H1 (cell line): ENCODE measurements around the gene OR4K15. TPM values are rescaled to one million over a fixed set of nuclear protein-coding genes. Genes with fewer than 3 reads are reported as not detected.

Experiments
- CTCF ChIA-PET: fragments of 300-600 bp; sonication (Branson Sonifier 250); formaldehyde crosslinking; loops from one replicate; lab custom pipeline; 2021; ENCODE audit not compliant: partially characterized antibody; lab: Charles Lee
- POLR2A ChIA-PET: fragments of 300-600 bp; sonication (Branson Sonifier 250); formaldehyde crosslinking; loops from one replicate; lab custom pipeline; 2021; ENCODE audit warnings: inconsistent platforms; ENCODE audit not compliant: partially characterized antibody; lab: Charles Lee
- DNase-seq, 2 experiments: peaks; one replicate each; pipeline versions ENCODE4 v3.0.0 to v3.0.0-alpha.2; 2010 to 2022; ENCODE audit warnings: low spot score in 2 of 2, low read depth in 1 of 2, mixed read lengths in 1 of 2
- FAIRE-seq: peaks from 2 replicates; lab custom pipeline; 2011; peaks lifted over from hg19 to GRCh38; lab: Jason Lieb, UNC
- H2AFZ ChIP-seq: 2 replicates; pipeline ENCODE4 v1.8.1; 2012; ENCODE audit warnings: low read length, inconsistent platforms
- H2AK5ac ChIP-seq: 2 replicates; pipeline ENCODE4 v1.6.1; 2013; ENCODE audit warnings: low read depth, low read length
- H2BK120ac ChIP-seq: replicated peaks from 2 replicates; pipeline ENCODE3; 2013; ENCODE audit warnings: low read depth, low read length, inconsistent platforms
- H2BK12ac ChIP-seq: 2 replicates; pipeline ENCODE4 v1.6.1; 2013; ENCODE audit warnings: low read depth, low read length
- H2BK15ac ChIP-seq: 2 replicates; pipeline ENCODE4 v1.6.1; 2013; ENCODE audit warnings: low read length
- H2BK20ac ChIP-seq: 2 replicates; pipeline ENCODE4 v1.6.1; 2013; ENCODE audit warnings: low read length
- H2BK5ac ChIP-seq: 2 replicates; pipeline ENCODE4 v1.6.1; 2013; ENCODE audit warnings: low read depth, low read length
- H3K14ac ChIP-seq: 2 replicates; pipeline ENCODE4 v1.6.1; 2013; ENCODE audit warnings: inconsistent platforms; ENCODE audit not compliant: insufficient read length
- H3K18ac ChIP-seq: 2 replicates; pipeline ENCODE4 v1.6.1; 2013; ENCODE audit warnings: low read length; ENCODE audit errors: extremely low read depth
- H3K23ac ChIP-seq: 2 replicates; pipeline ENCODE4 v1.6.1; 2013; ENCODE audit warnings: inconsistent platforms; ENCODE audit not compliant: insufficient read length
- H3K23me2 ChIP-seq: 2 replicates; pipeline ENCODE4 v1.6.1; 2013; ENCODE audit warnings: low read depth, low read length
- H3K27ac ChIP-seq: 2 replicates; pipeline ENCODE4 v1.6.1; 2011; ENCODE audit warnings: low read depth, low read length, inconsistent platforms
- H3K27me3 ChIP-seq, 4 experiments: replicated peaks in 1 of 4; 1 replicate in 1 of 4; 2 replicates in 3 of 4; pipeline versions ENCODE4 v1.6.1 to v1.8.1; 2011 to 2013; ENCODE audit warnings: low read length in 3 of 4, mild to moderate bottlenecking in 3 of 4, inconsistent platforms in 2 of 4, mixed read lengths in 2 of 4, moderate library complexity in 1 of 4; ENCODE audit not compliant: control insufficient read depth in 3 of 4, insufficient read depth in 3 of 4; ENCODE audit errors: extremely low read depth in 1 of 4
- H3K36me3 ChIP-seq, 4 experiments: 2 replicates each; pipeline versions ENCODE4 v1.6.1 to v1.8.1; 2011 to 2013; ENCODE audit warnings: mild to moderate bottlenecking in 4 of 4, low read length in 3 of 4, moderate library complexity in 2 of 4, control low read depth in 1 of 4, inconsistent platforms in 1 of 4; ENCODE audit not compliant: insufficient read depth in 4 of 4, control insufficient read depth in 2 of 4
- H3K4ac ChIP-seq: replicated peaks from 2 replicates; pipeline ENCODE3; 2013; ENCODE audit warnings: low read length, low read depth, mixed read lengths, inconsistent platforms; ENCODE audit not compliant: insufficient read length
- H3K4me1 ChIP-seq, 4 experiments: replicated peaks in 1 of 4; 1 replicate in 1 of 4; 2 replicates in 3 of 4; pipeline versions ENCODE4 v1.6.1 to v1.8.1; 2011 to 2013; ENCODE audit warnings: low read length in 3 of 4, inconsistent platforms in 2 of 4, mixed read lengths in 1 of 4; ENCODE audit not compliant: insufficient read depth in 4 of 4, control insufficient read depth in 3 of 4
- H3K4me2 ChIP-seq, 2 experiments: 2 replicates each; pipeline versions ENCODE4 v1.6.1 to v1.8.1; 2011 to 2013; ENCODE audit warnings: low read depth in 2 of 2, low read length in 2 of 2, control low read depth in 1 of 2, inconsistent platforms in 1 of 2, mild to moderate bottlenecking in 1 of 2; ENCODE audit not compliant: insufficient read depth in 1 of 2
- H3K4me3 ChIP-seq, 4 experiments: fragments of 200-600, 300-600 bp in 1 of 4; sonication (generic), shearing (Covaris generic), sonication (Bioruptor Twin) in 1 of 4; 2 replicates each; pipeline versions ENCODE4 v1.5.1 to v1.8.1; 2011 to 2016; ENCODE audit warnings: low read length in 4 of 4, low read depth in 3 of 4, control low read depth in 2 of 4, inconsistent platforms in 2 of 4, mild to moderate bottlenecking in 2 of 4, mixed read lengths in 1 of 4, moderate library complexity in 1 of 4; ENCODE audit not compliant: insufficient read depth in 2 of 4; ENCODE audit errors: extremely low read depth in 1 of 4
- H3K56ac ChIP-seq: replicated peaks from 2 replicates; pipeline ENCODE3; 2013; ENCODE audit warnings: low read depth, mild to moderate bottlenecking, mixed read lengths, low read length, inconsistent platforms; ENCODE audit not compliant: insufficient read length
- H3K79me1 ChIP-seq: 2 replicates; pipeline ENCODE4 v1.6.1; 2013; ENCODE audit warnings: low read depth, low read length, control low read depth
- H3K79me2 ChIP-seq, 2 experiments: 2 replicates each; pipeline versions ENCODE4 v1.6.1 to v1.8.1; 2012 to 2013; ENCODE audit warnings: low read length in 2 of 2, mild to moderate bottlenecking in 2 of 2, inconsistent platforms in 1 of 2; ENCODE audit not compliant: insufficient read depth in 2 of 2, control insufficient read depth in 1 of 2
- H3K9ac ChIP-seq, 4 experiments: replicated peaks in 1 of 4; 1 replicate in 1 of 4; 2 replicates in 3 of 4; pipeline versions ENCODE4 v1.6.1 to v1.8.1; 2011 to 2013; ENCODE audit warnings: low read depth in 3 of 4, low read length in 3 of 4, control low read depth in 2 of 4, mild to moderate bottlenecking in 2 of 4, moderate library complexity in 2 of 4, inconsistent platforms in 1 of 4; ENCODE audit errors: extremely low read depth in 1 of 4
- H3K9me3 ChIP-seq, 2 experiments: 2 replicates each; pipeline versions ENCODE4 v1.6.1 to v1.8.1; 2012 to 2013; ENCODE audit warnings: mild to moderate bottlenecking in 2 of 2, moderate library complexity in 2 of 2, control low read depth in 1 of 2, inconsistent platforms in 1 of 2, low read depth in 1 of 2, low read length in 1 of 2, mixed read lengths in 1 of 2; ENCODE audit not compliant: insufficient read depth in 2 of 2
- H4K20me1 ChIP-seq, 2 experiments: replicated peaks in 1 of 2; 2 replicates each; pipeline versions ENCODE3 to v1.8.1; 2011 to 2013; ENCODE audit warnings: inconsistent platforms in 2 of 2, low read length in 2 of 2, mild to moderate bottlenecking in 1 of 2; ENCODE audit not compliant: insufficient read depth in 2 of 2, control insufficient read depth in 1 of 2
- H4K5ac ChIP-seq: 2 replicates; pipeline ENCODE4 v1.6.1; 2013; ENCODE audit warnings: low read length, low read depth, mixed read lengths, inconsistent platforms; ENCODE audit not compliant: insufficient read length
- H4K8ac ChIP-seq: 2 replicates; pipeline ENCODE4 v1.8.0; 2013; ENCODE audit warnings: mild to moderate bottlenecking, moderate library complexity, low read length, inconsistent platforms; ENCODE audit not compliant: insufficient read depth; ENCODE audit errors: extremely low read depth
- H4K91ac ChIP-seq: replicated peaks from 2 replicates; pipeline ENCODE3; 2013; ENCODE audit warnings: low read length, mixed read lengths, inconsistent platforms; ENCODE audit not compliant: insufficient read length
- ASH2L ChIP-seq: fragments of 200-600, 300-600 bp; sonication (generic); IDR thresholded peaks from one replicate; pipeline ENCODE4 v1.7.1; 2017; ENCODE audit warnings: low read length
- HDAC2 ChIP-seq, 2 experiments: fragments of 300-600 bp in 1 of 2; sonication (generic) in 1 of 2; IDR thresholded peaks; 2 replicates each; pipeline ENCODE4 v1.6.1; 2011 to 2012; ENCODE audit warnings: low read depth in 2 of 2, low read length in 2 of 2, mild to moderate bottlenecking in 2 of 2, moderate library complexity in 2 of 2, borderline replicate concordance in 1 of 2, inconsistent platforms in 1 of 2
- KDM1A ChIP-seq: fragments of 200-600, 300-600 bp; sonication (generic); IDR thresholded peaks from 2 replicates; pipeline ENCODE4 v1.7.1; 2016; ENCODE audit warnings: mild to moderate bottlenecking, low read length, borderline replicate concordance
- KDM4A ChIP-seq: IDR thresholded peaks from one replicate; pipeline ENCODE4 v1.7.1; 2012; ENCODE audit warnings: low read depth, mild to moderate bottlenecking, moderate library complexity, low read length, inconsistent platforms; ENCODE audit not compliant: severe bottlenecking
- KDM5A ChIP-seq: fragments of 200-600 bp; IDR thresholded peaks from 2 replicates; pipeline ENCODE4 v1.7.1; 2012; ENCODE audit warnings: mild to moderate bottlenecking, low read length, inconsistent platforms, mixed read lengths
- NANOG ChIP-seq: IDR thresholded peaks from 2 replicates; pipeline ENCODE4 v1.6.1; 2011; ENCODE audit warnings: low read length, low read depth, mild to moderate bottlenecking, inconsistent platforms; ENCODE audit not compliant: insufficient read depth, poor library complexity, severe bottlenecking
- NRF1 ChIP-seq: IDR thresholded peaks from 2 replicates; pipeline ENCODE4 v1.6.1; 2011; ENCODE audit warnings: mild to moderate bottlenecking, low read depth, low read length, improper control_type of control experiment
- RNF2 ChIP-seq: fragments of 200-900, 300-1000 bp; sonication (generic); IDR thresholded peaks from 2 replicates; pipeline ENCODE4 v1.7.1; 2016; ENCODE audit warnings: borderline replicate concordance, low read depth, mild to moderate bottlenecking, antibody characterized with exemption, low read length; ENCODE audit not compliant: poor library complexity, severe bottlenecking; ENCODE audit errors: missing control alignments
- SP2 ChIP-seq: IDR thresholded peaks from 2 replicates; pipeline ENCODE4 v1.6.1; 2012; ENCODE audit warnings: mild to moderate bottlenecking, low read length, inconsistent platforms
- SP4 ChIP-seq: IDR thresholded peaks from 2 replicates; pipeline ENCODE4 v1.6.1; 2012; ENCODE audit warnings: low read length, inconsistent platforms
- SUZ12 ChIP-seq: fragments of 200-600 bp; sonication (generic); IDR thresholded peaks from 2 replicates; pipeline ENCODE4 v1.6.1; 2012; ENCODE audit warnings: mild to moderate bottlenecking, inconsistent platforms, low read length, moderate library complexity, mixed read lengths
- TBP ChIP-seq: IDR thresholded peaks from 2 replicates; pipeline ENCODE4 v1.6.1; 2011; ENCODE audit warnings: low read depth, low read length, improper control_type of control experiment
- WGBS, 2 experiments: shearing (Covaris generic) in 1 of 2; methylation state at CpG; one replicate each; pipeline versions ENCODE4 v1.1.6 to v1.1.7; 2013 to 2015; ENCODE audit warnings: low lambda C conversion rate in 2 of 2, mixed read lengths in 2 of 2, inconsistent platforms in 1 of 2, low coverage in 1 of 2, missing lambda C conversion rate in 1 of 2; ENCODE audit not compliant: insufficient replicate concordance in 2 of 2, insufficient coverage in 1 of 2, insufficient read length in 1 of 2; ENCODE audit errors: extremely low coverage in 1 of 2, missing lambda C conversion rate in 1 of 2; 5-methylcytosine and 5-hydroxymethylcytosine counted together
- polyA plus RNA-seq, 7 experiments: library from polyadenylated mRNA; depleted of rRNA in 3 of 7; stranded (reverse) in 5 of 7; unstranded in 2 of 7; fragments of >200 nt in 5 of 7; fragments of 200-250 nt in 2 of 7; gene quantifications; 1 replicate in 5 of 7; 2 replicates in 1 of 7; 4 replicates in 1 of 7; pipeline versions ENCODE4 v1.2.1 to v1.2.3, GENCODE V29; 2011 to 2013; ENCODE audit warnings: missing spikeins in 2 of 7, mixed read lengths in 2 of 7
- total RNA-seq: library from RNA; stranded (reverse); fragmentation: NEBNext Ultra II Directional; extraction: Animal tissue kit (Norgen Biotek cat#: 25700); gene quantifications from 2 replicates; pipeline ENCODE4 v1.2.1, GENCODE V29; 2021
- TF ChIP-seq, protein P1 (sequence below): IDR thresholded peaks from 2 replicates; pipeline ENCODE4 v1.6.1; 2011; ENCODE audit warnings: low read depth, mild to moderate bottlenecking, low read length; ENCODE audit not compliant: insufficient read depth
- TF ChIP-seq, protein P2 (sequence below): IDR thresholded peaks from 2 replicates; pipeline ENCODE4 v1.6.1; 2012; ENCODE audit warnings: inconsistent platforms

Gene OR4K15
- total and polyA plus RNA-seq, 2 of the 8 experiments (the other 6 are each of a cell fraction or from before 2014, with no cell fraction given), result not detected

DNA sequence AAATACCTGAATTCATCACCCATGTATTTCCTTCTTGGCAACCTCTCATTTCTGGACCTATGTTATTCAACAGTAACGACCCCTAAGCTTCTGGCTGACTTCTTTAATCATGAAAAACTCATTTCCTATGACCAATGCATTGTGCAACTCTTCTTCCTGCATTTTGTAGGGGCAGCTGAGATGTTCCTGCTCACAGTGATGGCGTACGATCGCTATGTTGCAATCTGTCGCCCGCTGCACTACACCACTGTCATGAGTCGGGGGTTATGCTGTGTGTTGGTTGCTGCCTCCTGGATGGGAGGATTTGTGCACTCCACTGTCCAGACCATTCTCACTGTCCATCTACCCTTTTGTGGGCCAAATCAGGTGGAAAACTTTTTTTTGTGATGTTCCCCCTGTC is 26.9 kb downstream of the OR4K15 start:
- Histone ChIP-seq H3K23ac (no peak overlapping the region), H3K4ac (no peak overlapping the region), H3K36me3 (no peaks in the 10 kb centered on the region; a peak in 1 of 8 replicates), H4K5ac (no peak overlapping the region), H4K20me1 (no peaks in the 10 kb centered on the region), H3K4me3 (no peak overlapping the region), H3K79me1 (no peaks in the 10 kb centered on the region), H3K4me2 (no peak overlapping the region), H2AK5ac (no peak overlapping the region), H2BK5ac (no peak overlapping the region), H4K91ac (no peak overlapping the region), H2BK20ac (no peak overlapping the region), H2BK120ac (no peak overlapping the region), H3K27ac (no peak overlapping the region), H3K56ac (no peak overlapping the region), H3K4me1 (no peaks in the 10 kb centered on the region), H3K18ac (no peak overlapping the region), H3K14ac (no peak overlapping the region), H4K8ac (no peak overlapping the region), H3K23me2 (no peaks in the 10 kb centered on the region), H2AFZ (no peak overlapping the region), H3K9ac (no peak overlapping the region), H2BK12ac (no peak overlapping the region), H2BK15ac (no peak overlapping the region), H3K9me3 (peaks cover 27 to 37% of the 10 kb centered on the region in 2 experiments), H3K79me2 (no peaks in the 10 kb centered on the region), H3K27me3 (no peaks in the 10 kb centered on the region)
- 81% methylated on average over 7 of the region's 7 CpGs; no CpG with 5 or more reads in 1 of the 2 experiments for WGBS, 2 experiments
- DNase-seq (no peak), FAIRE-seq (no peak)
- POLR2A ChIA-PET, result no interaction called here
- CTCF ChIA-PET, result no interaction called here
- TF ChIP-seq SUZ12 (no peak), HDAC2 (IDR thresholded peaks at IDR 0.05; ENCODE audit: borderline replicate concordance in 1 of 2, low read depth in 2 of 2, low read length in 2 of 2) (no peak), KDM5A (no peak), SP4 (no peak), TBP (no peak), NANOG (no peak), NRF1 (no peak), SP2 (no peak), KDM1A (no peak), KDM4A (no peak), RNF2 (no peak), ASH2L (no peak)
- TF ChIP-seq, protein P1, sequence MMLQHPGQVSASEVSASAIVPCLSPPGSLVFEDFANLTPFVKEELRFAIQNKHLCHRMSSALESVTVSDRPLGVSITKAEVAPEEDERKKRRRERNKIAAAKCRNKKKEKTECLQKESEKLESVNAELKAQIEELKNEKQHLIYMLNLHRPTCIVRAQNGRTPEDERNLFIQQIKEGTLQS, result no peak
- TF ChIP-seq, protein P2, sequence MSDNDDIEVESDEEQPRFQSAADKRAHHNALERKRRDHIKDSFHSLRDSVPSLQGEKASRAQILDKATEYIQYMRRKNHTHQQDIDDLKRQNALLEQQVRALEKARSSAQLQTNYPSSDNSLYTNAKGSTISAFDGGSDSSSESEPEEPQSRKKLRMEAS, result no peak
